IMR-90 (cell line): Measurements from ENCODE around the gene CASP8. TPM values are rescaled to one million over a fixed set of nuclear protein-coding genes. Genes with fewer than 3 reads are reported as not detected.

Experiments used
- CEBPB ChIP-seq: IDR thresholded peaks from 2 replicates; pipeline ENCODE4 v1.6.1; 2012; ENCODE audit warnings: low read depth, low read length, improper control_type of control experiment
- ELK1 ChIP-seq: fragments of 150-350 bp; IDR thresholded peaks from 2 replicates; pipeline ENCODE4 v1.6.1; 2016; ENCODE audit warnings: low read depth, mild to moderate bottlenecking, low read length, moderate library complexity, borderline replicate concordance
- MXI1 ChIP-seq: IDR thresholded peaks from 2 replicates; pipeline ENCODE4 v1.6.1; 2012; ENCODE audit warnings: low read depth, mild to moderate bottlenecking, low read length, moderate library complexity, borderline replicate concordance
- polyA plus RNA-seq, 3 experiments: library from polyadenylated mRNA; depleted of rRNA; stranded (reverse); fragments of >200 nt; gene quantifications; 2 replicates each; pipeline ENCODE4 v1.2.3, GENCODE V29; 2012; ENCODE audit warnings: low replicate concordance in 1 of 3
- total RNA-seq: library from RNA; depleted of rRNA; stranded (reverse); fragments of >200 nt; gene quantifications from 2 replicates; pipeline ENCODE4 v1.2.3, GENCODE V29; 2012

CASP8 gene
- total and polyA plus RNA-seq, 2 of the 4 experiments (the other 2 are of a cell fraction), result 13.1 to 17.0 TPM

- TF ChIP-seq ELK1 (no peak), CEBPB (no peak), MXI1 (no peak)
These were observed 26.3 kb upstream of the CASP8 start (continued) for GRCh38 chr2:201233812-201234662.
